Activated CD8-positive, alpha-beta memory T cell treated with anti-CD3 and anti-CD28 coated beads, Interleukin-2, amount 50 U/mL, for 48 hours (primary cell): ENCODE data around the gene C1orf105.

Source experiments
- DNase-seq: peaks from one replicate; pipeline ENCODE4 v3.0.0-alpha.2; 2020

Gene C1orf105

DNA sequence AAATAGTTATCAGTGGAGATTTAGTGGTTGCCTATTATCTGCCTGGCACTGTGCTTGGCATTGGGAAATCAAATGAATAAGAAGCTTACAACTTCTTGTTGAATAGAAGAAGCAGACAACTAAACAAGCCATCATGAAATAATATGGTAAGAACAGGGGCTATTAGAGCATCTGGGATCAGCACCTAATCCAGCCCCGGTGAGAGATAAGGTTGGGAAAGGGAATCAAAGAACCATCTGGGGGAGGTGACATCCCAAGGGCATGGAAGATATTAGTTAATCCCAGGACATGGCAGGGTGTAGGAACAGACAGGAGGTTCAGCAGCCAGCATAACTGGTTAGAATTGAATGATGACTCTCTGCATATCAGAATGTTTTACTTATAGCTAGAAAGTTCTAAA lies 76.2 kb downstream of the C1orf105 start:
- no peak for DNase-seq

DNA sequence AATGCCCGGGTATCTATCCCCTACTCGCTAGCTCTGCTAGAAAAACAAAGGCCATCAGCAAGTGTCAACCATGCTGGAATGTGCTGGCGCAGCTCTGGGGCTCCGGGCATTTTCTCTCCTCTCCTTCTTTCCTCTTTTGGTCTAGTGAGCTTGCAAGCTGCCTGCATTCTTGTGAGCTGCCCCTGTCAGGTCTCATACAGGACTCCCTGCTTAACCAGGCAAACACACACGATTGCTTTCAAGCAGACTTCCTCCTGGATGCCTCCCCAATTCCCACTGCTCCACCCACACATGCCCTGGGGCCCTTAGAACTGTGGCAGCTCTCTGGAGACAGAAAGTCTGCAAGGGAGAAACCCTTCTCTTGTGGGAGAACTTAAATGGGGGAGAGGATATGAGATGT lies 76.7 kb downstream of the C1orf105 start:
- no peak for DNase-seq

DNA sequence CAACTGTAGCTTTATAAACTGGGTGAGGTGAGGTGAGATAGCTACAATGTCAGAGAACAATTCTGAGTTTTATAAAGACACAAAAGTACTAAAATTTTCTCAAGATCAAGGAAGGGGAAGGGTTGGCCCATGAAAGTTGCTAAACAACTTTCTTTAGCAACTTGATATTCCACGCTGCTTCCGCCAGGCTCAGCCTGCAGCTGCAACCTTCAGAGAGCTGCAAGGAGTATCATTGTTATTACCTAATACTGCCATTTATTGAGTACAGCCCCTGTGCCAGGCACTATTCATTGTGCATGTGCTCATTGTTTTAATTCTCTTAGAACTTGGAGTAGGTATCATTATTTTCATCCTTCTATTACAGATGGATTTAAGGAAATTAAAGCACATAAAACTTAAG lies 78.4 kb downstream of the C1orf105 start:
- no peak for DNase-seq

DNA sequence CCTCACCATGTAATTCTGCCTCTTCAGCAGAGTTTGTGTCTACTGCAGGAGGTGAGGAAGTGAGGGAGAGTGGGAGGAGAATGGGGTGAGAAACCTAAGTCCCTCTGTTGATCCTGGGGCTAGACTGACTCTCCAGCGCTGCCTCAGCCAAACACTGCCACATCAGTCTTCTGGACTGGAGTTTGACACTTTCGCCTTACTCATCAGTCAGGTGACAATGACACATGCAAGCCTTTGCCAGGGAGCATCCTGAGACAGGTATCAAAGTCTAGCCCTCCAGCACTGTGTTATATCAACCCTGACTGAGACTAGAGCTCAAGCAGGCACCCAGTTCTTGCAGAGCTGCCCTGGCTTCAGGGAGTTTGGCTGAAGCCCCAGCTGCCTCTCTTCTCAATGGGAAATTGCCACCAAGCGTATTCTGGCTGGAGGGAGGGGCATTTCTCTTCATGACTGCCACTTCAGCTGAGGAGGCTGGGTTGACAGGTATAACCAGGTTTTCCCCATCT lies 79.2 kb downstream of the C1orf105 start:
- no peak for DNase-seq

DNA sequence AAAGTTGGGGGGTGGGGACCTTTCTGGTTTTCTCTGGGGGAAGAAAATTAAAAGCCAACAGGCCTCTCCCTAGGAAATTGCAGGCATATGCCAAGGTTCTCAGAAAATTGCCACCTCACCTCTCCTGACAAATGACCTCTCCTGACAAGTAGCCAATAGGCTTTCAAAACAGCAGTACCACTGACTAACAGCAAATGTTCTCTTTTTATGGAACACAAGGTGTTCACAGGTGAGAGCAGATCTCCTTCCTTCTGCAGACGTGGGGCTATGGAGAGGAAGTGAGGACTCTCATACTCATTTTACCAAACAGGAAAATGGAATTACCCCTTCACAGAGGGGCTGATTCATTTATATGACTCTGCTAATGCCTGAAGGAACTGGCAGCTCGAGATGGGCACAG lies 79.7 kb downstream of the C1orf105 start:
- no peak for DNase-seq

DNA sequence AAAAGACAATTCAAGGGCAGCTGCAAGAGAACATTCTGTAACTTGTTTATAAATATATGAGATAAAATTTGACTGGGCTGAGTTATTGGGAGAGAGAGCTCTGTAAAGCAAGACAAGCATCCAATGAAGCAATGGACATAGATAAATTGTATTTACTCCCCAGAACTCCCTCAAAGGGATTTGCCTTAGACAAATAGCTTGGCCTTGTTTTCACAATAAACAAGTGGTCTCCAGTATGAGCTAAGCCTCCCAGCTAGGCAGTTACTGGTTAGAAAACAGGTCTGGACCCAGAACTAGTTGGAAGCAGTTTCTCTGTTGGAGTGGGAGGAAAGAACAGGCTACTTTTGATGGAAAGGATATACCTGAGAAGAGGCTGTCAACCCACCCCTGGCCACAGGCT lies 87.3 kb downstream of the C1orf105 start:
- DNase-seq, result no peak

DNA sequence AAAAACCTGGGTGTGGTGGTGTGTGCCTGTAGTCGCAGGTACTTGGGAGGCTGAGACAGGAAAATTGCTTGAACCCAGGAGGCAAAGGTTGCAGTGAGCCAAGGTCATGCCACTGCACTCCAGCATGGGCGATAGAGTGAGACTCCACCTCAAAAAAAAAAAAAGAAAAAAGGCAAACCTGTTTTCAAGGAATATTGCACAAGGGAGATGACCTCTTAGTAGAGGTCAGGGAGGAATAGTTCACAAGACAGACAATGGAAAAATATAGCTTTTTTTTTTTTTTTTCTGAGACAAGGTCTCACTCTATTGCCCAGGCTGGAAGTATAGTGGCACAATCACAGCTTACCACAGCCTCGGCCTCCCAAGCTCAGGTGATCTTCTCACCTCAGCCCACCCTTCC lies 90.0 kb downstream of the C1orf105 start:
- DNase-seq, result no peak

DNA sequence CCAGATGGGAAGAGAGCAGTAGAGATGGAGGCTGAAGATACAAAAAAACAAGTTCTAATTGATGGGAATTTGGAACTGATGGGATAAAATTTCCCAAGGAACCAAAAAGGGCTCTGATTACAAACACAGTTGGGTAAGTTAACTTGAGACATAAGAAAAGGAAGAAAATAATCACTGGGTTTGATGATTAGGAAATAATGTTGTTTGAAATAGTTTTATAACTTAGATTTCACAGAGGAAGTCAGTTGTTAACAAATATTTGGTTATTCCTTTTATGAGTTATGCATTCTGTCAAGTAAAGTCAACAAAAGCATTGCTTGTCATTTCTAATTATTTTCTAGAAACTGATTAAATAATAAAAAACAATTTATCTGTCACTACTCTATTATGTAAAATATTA lies 92.1 kb downstream of the C1orf105 start:
- no peak for DNase-seq

DNA sequence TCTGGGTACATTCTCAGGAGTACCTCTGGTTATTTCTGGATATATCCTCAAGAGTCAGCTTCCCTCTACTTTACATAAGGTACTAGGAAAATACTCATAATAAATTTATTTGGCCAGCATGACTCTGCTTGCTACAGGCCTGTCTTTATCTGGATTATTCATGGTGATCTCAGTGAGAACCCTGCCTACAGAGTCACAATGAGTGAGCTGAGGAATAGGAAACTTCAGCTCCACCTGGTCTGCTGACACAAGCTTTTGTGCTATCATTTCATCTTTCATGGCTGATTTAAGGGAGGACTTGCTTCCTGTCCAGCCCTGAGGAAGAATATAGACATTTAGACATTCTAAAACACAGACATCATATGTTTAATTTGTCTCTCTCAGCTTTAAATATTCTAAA lies 93.0 kb downstream of the C1orf105 start:
- DNase-seq, result no peak

DNA sequence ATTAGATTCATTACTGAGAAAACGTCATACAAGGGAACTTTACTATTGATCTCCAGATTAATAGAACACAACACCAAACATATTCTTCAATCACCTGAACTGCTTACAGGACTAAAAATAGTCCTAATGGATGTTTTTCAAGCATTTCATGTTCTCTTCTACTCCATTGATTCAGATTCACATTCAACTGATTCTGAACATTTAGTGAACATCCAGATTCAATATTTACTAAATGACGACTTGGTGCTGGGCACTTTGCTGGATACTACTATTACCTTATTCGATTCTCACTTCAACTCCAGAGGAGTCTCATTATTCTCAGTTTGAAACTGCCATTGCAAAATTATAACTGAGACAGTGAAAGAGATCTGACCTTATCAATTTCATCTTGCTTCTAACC lies 93.6 kb downstream of the C1orf105 start:
- DNase-seq, result no peak

DNA sequence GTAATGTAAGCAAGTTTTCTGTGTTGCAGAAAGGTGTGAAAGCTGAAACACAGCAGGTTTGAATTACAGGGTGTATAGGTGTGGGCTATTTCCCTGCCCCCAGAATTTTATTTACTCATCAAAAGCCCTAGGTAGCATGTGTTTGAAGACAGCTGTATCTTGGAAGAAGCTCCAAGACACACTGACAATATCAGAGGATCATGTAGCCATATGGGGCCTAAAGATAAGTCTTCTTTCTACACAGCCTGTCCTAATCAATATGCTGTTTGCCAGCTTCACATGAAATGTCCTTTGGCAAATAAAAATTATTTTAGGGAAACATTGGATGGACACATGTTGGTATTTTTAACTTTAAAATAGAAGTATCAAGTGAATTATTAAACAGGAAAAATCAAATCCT lies 95.0 kb downstream of the C1orf105 start:
- DNase-seq, result no peak

DNA sequence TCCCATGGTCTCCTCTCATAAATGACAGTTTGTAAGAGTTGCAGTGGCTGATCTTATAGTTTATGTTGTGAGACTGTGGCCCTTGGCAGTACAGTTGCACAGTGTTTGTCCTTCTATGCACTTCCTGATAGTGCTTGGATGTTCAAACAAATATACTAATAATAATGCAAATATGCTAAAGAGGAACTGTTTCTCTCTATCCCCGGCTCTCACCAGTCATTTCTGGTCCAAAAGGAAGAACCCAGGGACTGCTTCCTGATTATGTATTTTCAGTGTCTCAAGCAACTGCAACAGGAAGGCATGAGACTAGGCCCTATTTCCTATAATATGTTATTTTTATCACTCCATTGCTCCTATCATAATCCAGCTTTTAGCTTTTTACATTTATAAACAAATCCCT lies 95.4 kb downstream of the C1orf105 start:
- DNase-seq, result no peak

DNA sequence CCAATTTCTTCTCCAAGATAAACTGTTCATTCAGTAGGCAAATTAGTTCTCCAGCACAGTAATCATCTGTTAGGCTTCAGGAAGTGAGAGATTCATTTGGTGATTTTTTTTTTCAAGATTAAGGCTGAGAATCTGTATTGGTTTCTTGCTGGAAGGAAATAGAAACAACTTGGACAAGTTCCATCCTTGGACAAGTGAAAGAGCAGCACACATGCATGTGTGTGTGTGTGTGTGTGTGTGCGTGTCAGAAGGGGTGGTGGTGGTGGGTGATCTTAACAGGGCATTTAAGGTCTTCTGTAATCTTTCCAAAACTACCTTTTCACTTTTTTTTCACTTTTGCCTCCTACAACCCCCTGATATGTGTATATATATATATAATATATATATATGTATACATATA lies 96.6 kb downstream of the C1orf105 start:
- DNase-seq, result no peak

DNA sequence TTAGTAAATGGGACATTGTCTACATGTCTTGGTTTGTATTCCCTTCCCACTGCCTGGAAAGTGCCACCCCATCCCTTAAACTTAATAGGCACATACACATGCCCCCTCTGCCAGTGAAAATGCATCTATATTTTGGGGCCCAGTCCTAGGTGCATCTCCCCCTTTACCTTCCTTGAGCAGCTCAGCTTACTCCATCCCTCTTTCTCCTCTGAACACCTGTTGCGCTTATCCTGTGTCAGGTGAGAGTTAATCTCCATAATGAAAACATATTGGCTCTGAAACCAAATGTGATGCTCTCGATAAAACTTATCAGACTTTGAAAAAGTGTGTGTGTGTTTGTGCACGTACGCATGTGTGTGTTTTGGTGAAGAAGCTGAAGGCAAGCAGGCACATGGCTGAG lies 97.1 kb downstream of the C1orf105 start:
- no peak for DNase-seq
